ENCODE results near the gene CHKA. TPM values are rescaled to one million over a fixed set of nuclear protein-coding genes. Genes with fewer than 3 reads are reported as not detected.

The CHKA gene
- total and polyA plus RNA-seq, 2 of the 4 experiments (the other 2 are of a cell fraction): 4.5 to 8.4 TPM

DNA sequence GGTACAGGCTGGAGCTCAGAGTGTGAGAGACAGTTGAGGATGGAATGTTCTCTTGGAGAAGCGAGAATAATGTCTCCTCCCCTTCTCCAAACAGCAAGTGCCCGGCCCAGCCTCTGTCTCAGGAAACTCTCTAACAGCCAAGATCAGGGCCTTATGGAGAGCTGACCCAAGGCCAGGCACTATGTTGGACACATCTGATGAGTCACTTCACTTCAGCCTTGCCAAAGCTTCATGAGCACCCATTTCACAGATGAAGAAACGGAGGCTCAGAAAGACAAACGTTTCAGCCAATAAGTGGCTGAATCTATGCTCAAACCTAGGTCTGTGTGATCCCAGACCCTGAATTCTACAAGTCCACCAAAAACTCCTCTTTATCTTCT lies 22.1 kb upstream of the CHKA start:
- Histone ChIP-seq H3K56ac (ENCODE audit: extremely low read depth, insufficient read depth, low read length) (no peak overlapping the region), H3K4ac (ENCODE audit: low read depth, low read length) (no peak overlapping the region), H3K9me1 (ENCODE audit: insufficient read depth, low read length) (peaks cover 3% of the 10 kb centered on the region; the same call in 1 of the 2 replicates), H3K27me3 (ENCODE audit: control insufficient read depth, insufficient read depth, low read length) (peaks cover 3% of the 10 kb centered on the region; the same call in 1 of the 2 replicates), H3K36me3 (ENCODE audit: control insufficient read depth, insufficient read depth, low read length) (no peaks in the 10 kb centered on the region), H4K91ac (ENCODE audit: insufficient read depth, low read depth, low read length) (no peak overlapping the region), H3K4me2 (ENCODE audit: low read depth, low read length) (no peak overlapping the region), H2AFZ (replicated peaks; ENCODE audit: low read length, poor library complexity) (no peak overlapping the region), H4K8ac (ENCODE audit: low read depth in 2 of 2, low read length in 2 of 2) (no peak overlapping the region), H2AK5ac (ENCODE audit: low read depth, low read length) (no peak overlapping the region), H3K14ac (replicated peaks; ENCODE audit: low read depth, low read length) (no peak overlapping the region), H2BK120ac (ENCODE audit: low read depth, low read length) (no peak overlapping the region), H3K27ac (ENCODE audit: insufficient read depth, low read length) (no peak overlapping the region), H2AK9ac (replicated peaks; ENCODE audit: low read depth, low read length, poor library complexity) (no peak overlapping the region), H3K4me3 (ENCODE audit: insufficient read depth, low read depth, low read length) (no peak overlapping the region), H4K20me1 (ENCODE audit: insufficient read depth, low read length) (no peaks in the 10 kb centered on the region), H3K18ac (ENCODE audit: low read depth, low read length) (no peak overlapping the region), H3K4me1 (ENCODE audit: control insufficient read depth, insufficient read depth, low read length) (peaks cover 4% of the 10 kb centered on the region; the same call in 1 of the 2 replicates), H3K23ac (ENCODE audit: low read depth, low read length) (no peak overlapping the region), H3K9me3 (ENCODE audit: control insufficient read depth, insufficient read depth, low read length) (no peaks in the 10 kb centered on the region), H2BK15ac (ENCODE audit: low read depth, low read length) (no peak overlapping the region), H3K79me1 (ENCODE audit: low read depth in 1 of 2, low read length in 2 of 2) (no peaks in the 10 kb centered on the region), H3K9ac (ENCODE audit: low read depth, low read length) (no peak overlapping the region), H2BK20ac (ENCODE audit: low read depth, low read length) (no peak overlapping the region), H4K5ac (ENCODE audit: low read depth, low read length) (no peak overlapping the region), H2BK5ac (ENCODE audit: low read depth, low read length, poor library complexity, severe bottlenecking) (no peak overlapping the region)
- CTCF ChIA-PET: interaction anchor here (0.6 kb wide), 1 partner anchor 865 kb away, joined by 3 read pairs; no protein-coding TSS in a partner anchor
- no TSS peak for BruUV-seq (replicated peaks)
- in situ Hi-C loops (cut with MboI; ENCODE audit: low sequenced_read_pairs) (no loop called here), intact Hi-C loops (cut with micrococcal nuclease) (no loop called here), dilution Hi-C loops (cut with HindIII; ENCODE audit: low sequenced_read_pairs, unreplicated experiment) (no loop called here)
- ATAC-seq (ENCODE audit: low read depth): no peak
- POLR2A ChIA-PET (ENCODE audit: unreplicated experiment): no interaction called here
- DNase-seq: no peak
- 40% methylated on average over 1 of the region's 4 CpGs; no CpG with 5 or more reads in 1 of the 2 experiments for WGBS, 2 experiments (ENCODE audit: extremely low coverage in 2 of 2, insufficient read length in 1 of 2)
- no peak for TF ChIP-seq MXI1 (IDR thresholded peaks at IDR 0.05; ENCODE audit: borderline replicate concordance, low read depth, low read length)
- TF ChIP-seq POLR2A (IDR thresholded peaks at IDR 0.05; ENCODE audit: low read depth, low read length): no peak
- TF ChIP-seq, protein P1, sequence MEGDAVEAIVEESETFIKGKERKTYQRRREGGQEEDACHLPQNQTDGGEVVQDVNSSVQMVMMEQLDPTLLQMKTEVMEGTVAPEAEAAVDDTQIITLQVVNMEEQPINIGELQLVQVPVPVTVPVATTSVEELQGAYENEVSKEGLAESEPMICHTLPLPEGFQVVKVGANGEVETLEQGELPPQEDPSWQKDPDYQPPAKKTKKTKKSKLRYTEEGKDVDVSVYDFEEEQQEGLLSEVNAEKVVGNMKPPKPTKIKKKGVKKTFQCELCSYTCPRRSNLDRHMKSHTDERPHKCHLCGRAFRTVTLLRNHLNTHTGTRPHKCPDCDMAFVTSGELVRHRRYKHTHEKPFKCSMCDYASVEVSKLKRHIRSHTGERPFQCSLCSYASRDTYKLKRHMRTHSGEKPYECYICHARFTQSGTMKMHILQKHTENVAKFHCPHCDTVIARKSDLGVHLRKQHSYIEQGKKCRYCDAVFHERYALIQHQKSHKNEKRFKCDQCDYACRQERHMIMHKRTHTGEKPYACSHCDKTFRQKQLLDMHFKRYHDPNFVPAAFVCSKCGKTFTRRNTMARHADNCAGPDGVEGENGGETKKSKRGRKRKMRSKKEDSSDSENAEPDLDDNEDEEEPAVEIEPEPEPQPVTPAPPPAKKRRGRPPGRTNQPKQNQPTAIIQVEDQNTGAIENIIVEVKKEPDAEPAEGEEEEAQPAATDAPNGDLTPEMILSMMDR (conservative IDR thresholded peaks at IDR 0.05; ENCODE audit: low read depth, low read length): no peak
- no peak for TF ChIP-seq FOS (IDR thresholded peaks at IDR 0.05; ENCODE audit: low read depth, low read length)
- TF ChIP-seq USF2 (IDR thresholded peaks at IDR 0.05; ENCODE audit: low read depth, low read length): no peak
- TF ChIP-seq CEBPB (IDR thresholded peaks at IDR 0.05; ENCODE audit: low read depth, low read length): no peak
- no peak for TF ChIP-seq ELK1 (IDR thresholded peaks at IDR 0.05; ENCODE audit: borderline replicate concordance, low read depth, low read length)
- TF ChIP-seq RAD21 (IDR thresholded peaks at IDR 0.05; ENCODE audit: low read length): no peak
- TF ChIP-seq CHD1 (IDR thresholded peaks at IDR 0.05; ENCODE audit: low read depth, low read length): no peak
- no peak for TF ChIP-seq MAZ (IDR thresholded peaks at IDR 0.05; ENCODE audit: borderline replicate concordance, low read depth, low read length)
- no peak for TF ChIP-seq NFE2L2 (IDR thresholded peaks at IDR 0.05; ENCODE audit: low read depth, low read length)
- no peak for TF ChIP-seq SMC3 (IDR thresholded peaks at IDR 0.05; ENCODE audit: low read depth, low read length)
- no peak for TF ChIP-seq RFX5 (IDR thresholded peaks at IDR 0.05; ENCODE audit: low read depth, low read length)
- no peak for TF ChIP-seq BHLHE40 (IDR thresholded peaks at IDR 0.05; ENCODE audit: low read depth, low read length)
- no peak for TF ChIP-seq RCOR1 (IDR thresholded peaks at IDR 0.05; ENCODE audit: insufficient replicate concordance, low read length)
- no peak for TF ChIP-seq MAFK (IDR thresholded peaks at IDR 0.05; ENCODE audit: low read depth, low read length)

All from IMR-90 (cell line).